CD4-positive, alpha-beta memory T cell (primary cell): ENCODE data around the gene MED27. TPM values are rescaled to one million over a fixed set of nuclear protein-coding genes. Genes with fewer than 3 reads are reported as not detected.

Source experiments
- CTCF ChIA-PET: fragments of 350-600 bp; sonication (Branson Sonifier 250); formaldehyde crosslinking; loops from one replicate; lab custom pipeline; 2021; ENCODE audit warnings: inconsistent platforms; ENCODE audit not compliant: partially characterized antibody; lab: Charles Lee
- POLR2A ChIA-PET: fragments of 350-600 bp; sonication (Branson Sonifier 250); formaldehyde crosslinking; loops from one replicate; lab custom pipeline; 2021; ENCODE audit not compliant: partially characterized antibody; lab: Charles Lee
- DNase-seq, 5 donors: peaks; one replicate each; pipeline versions ENCODE4 v3.0.0 to v3.0.0-alpha.2; 2020 to 2022; ENCODE audit warnings: mixed read lengths in 1 of 5
- H3K27ac ChIP-seq: one replicate; pipeline ENCODE4 v1.7.0; 2013; ENCODE audit warnings: low read depth, low read length
- H3K27me3 ChIP-seq: 2 replicates; pipeline ENCODE4 v1.7.0; 2013; ENCODE audit warnings: mild to moderate bottlenecking, low read length, moderate library complexity; ENCODE audit not compliant: insufficient read depth
- H3K36me3 ChIP-seq: 2 replicates; pipeline ENCODE4 v1.7.0; 2013; ENCODE audit warnings: mild to moderate bottlenecking, low read length, moderate library complexity; ENCODE audit not compliant: insufficient read depth
- H3K4me1 ChIP-seq: 2 replicates; pipeline ENCODE4 v1.7.0; 2013; ENCODE audit warnings: mild to moderate bottlenecking, low read length, moderate library complexity; ENCODE audit not compliant: insufficient read depth
- H3K4me3 ChIP-seq, 2 donors: one replicate each; pipeline ENCODE4 v1.7.0; 2013; ENCODE audit warnings: low read length in 2 of 2, mild to moderate bottlenecking in 1 of 2
- H3K9me3 ChIP-seq, 2 donors: one replicate each; pipeline ENCODE4 v1.7.0; 2013; ENCODE audit warnings: low read length in 2 of 2, control low read depth in 1 of 2; ENCODE audit not compliant: control insufficient read depth in 1 of 2
- H3K27ac Mint-ChIP-seq, 7 donors: one replicate each; pipeline ENCODE4 v1.8.0; 2020 to 2021; ENCODE audit warnings: mixed read lengths in 7 of 7, mild to moderate bottlenecking in 6 of 7, inconsistent platforms in 3 of 7, moderate library complexity in 3 of 7
- H3K27me3 Mint-ChIP-seq, 2 donors: one replicate each; pipeline ENCODE4 v1.8.0; 2020 to 2021; ENCODE audit warnings: mixed read lengths in 2 of 2
- H3K36me3 Mint-ChIP-seq, 2 donors: one replicate each; pipeline ENCODE4 v1.8.0; 2020 to 2021; ENCODE audit warnings: mixed read lengths in 2 of 2, inconsistent platforms in 1 of 2, mild to moderate bottlenecking in 1 of 2
- H3K4me1 Mint-ChIP-seq, 4 donors: one replicate each; pipeline ENCODE4 v1.8.0; 2020 to 2021; ENCODE audit warnings: mixed read lengths in 4 of 4, mild to moderate bottlenecking in 1 of 4
- H3K4me3 Mint-ChIP-seq, 8 donors: one replicate each; pipeline ENCODE4 v1.8.0; 2020 to 2021; ENCODE audit warnings: mixed read lengths in 8 of 8, mild to moderate bottlenecking in 7 of 8, moderate library complexity in 6 of 8, inconsistent platforms in 3 of 8
- H3K9me3 Mint-ChIP-seq, 8 donors: one replicate each; pipeline ENCODE4 v1.8.0; 2020 to 2021; ENCODE audit warnings: mixed read lengths in 8 of 8, mild to moderate bottlenecking in 5 of 8, inconsistent platforms in 3 of 8, moderate library complexity in 1 of 8
- intact Hi-C: fragments of 100-400 bp; cut with micrococcal nuclease; formaldehyde crosslinking; loops from one replicate; pipeline ENCODE4 v1.15.1; 2023
- polyA plus RNA-seq, 2 donors: library from polyadenylated mRNA; unstranded; fragments of 300-500 nt; fragmentation: Illumina TruSeq; gene quantifications; one replicate each; pipeline ENCODE4 v1.2.3, GENCODE V29; 2021
- total RNA-seq, 2 experiments: library from RNA; stranded (reverse); gene quantifications; one replicate each; pipeline ENCODE4 v1.2.3, GENCODE V29; 2021

MED27 gene
- total and polyA plus RNA-seq, 4 experiments from 2014 or later: 15.6 to 57.7 (median 29.3) TPM

- H3K36me3 ChIP-seq: no peaks in the 10 kb centered on the region
- H3K9me3 Mint-ChIP-seq: no peaks in the 10 kb centered on the region
- H3K27me3 ChIP-seq: no peaks in the 10 kb centered on the region
- H3K9me3 ChIP-seq: no peaks in the 10 kb centered on the region
- POLR2A ChIA-PET: no interaction called here
- CTCF ChIA-PET: no interaction called here
- no peak overlapping the region for H3K4me3 Mint-ChIP-seq
- peaks cover 0 to 8% of the 10 kb centered on the region in 2 donors for H3K36me3 Mint-ChIP-seq
- H3K4me3 ChIP-seq: no peak overlapping the region
- intact Hi-C loops: no loop called here
- peaks cover 0 to 1% (median 0%) of the 10 kb centered on the region in 4 donors for H3K4me1 Mint-ChIP-seq
- no peaks in the 10 kb centered on the region for H3K4me1 ChIP-seq
- H3K27ac Mint-ChIP-seq: no peak overlapping the region
- no peak for DNase-seq
- no peak overlapping the region for H3K27ac ChIP-seq
- H3K27me3 Mint-ChIP-seq: no peaks in the 10 kb centered on the region
These were observed 204.6 kb downstream of the MED27 start for GRCh38 chr9:131874916-131875670.

GRCh38 chr9:131874447-131874846 lies 205.2 kb downstream of the MED27 start:
- H3K27ac ChIP-seq: no peak overlapping the region
- no peaks in the 10 kb centered on the region for H3K27me3 ChIP-seq
- intact Hi-C loops: no loop called here
- ChIA-PET CTCF (no interaction called here), POLR2A (no interaction called here)
- DNase-seq: no peak
- Mint-ChIP-seq H3K27ac (no peak overlapping the region), H3K27me3 (no peaks in the 10 kb centered on the region), H3K36me3 (peaks cover 0 to 8% of the 10 kb centered on the region in 2 donors), H3K4me1 (peaks cover 0 to 1% (median 0%) of the 10 kb centered on the region in 4 donors), H3K9me3 (no peaks in the 10 kb centered on the region), H3K4me3 (no peak overlapping the region)
- no peaks in the 10 kb centered on the region for H3K4me1 ChIP-seq
- no peaks in the 10 kb centered on the region for H3K36me3 ChIP-seq
- no peak overlapping the region for H3K4me3 ChIP-seq
- H3K9me3 ChIP-seq: no peaks in the 10 kb centered on the region

- Mint-ChIP-seq H3K27ac (no peak overlapping the region), H3K27me3 (no peaks in the 10 kb centered on the region), H3K4me1 (peaks cover 0 to 1% (median 0%) of the 10 kb centered on the region in 4 donors), H3K4me3 (no peak overlapping the region), H3K36me3 (peaks cover 0 to 10% of the 10 kb centered on the region in 2 donors), H3K9me3 (no peaks in the 10 kb centered on the region)
- no peak overlapping the region for H3K4me3 ChIP-seq
- ChIA-PET POLR2A (no interaction called here), CTCF (no interaction called here)
- no peaks in the 10 kb centered on the region for H3K27me3 ChIP-seq
- no peaks in the 10 kb centered on the region for H3K9me3 ChIP-seq
- H3K36me3 ChIP-seq: no peaks in the 10 kb centered on the region
- DNase-seq: no peak
- intact Hi-C loops: no loop called here
- H3K27ac ChIP-seq: no peak overlapping the region
- no peaks in the 10 kb centered on the region for H3K4me1 ChIP-seq
These were observed 205.7 kb downstream of the MED27 start for GRCh38 chr9:131873891-131874440.

- ChIA-PET POLR2A (no interaction called here), CTCF (no interaction called here)
- intact Hi-C loops: no loop called here
- H3K36me3 ChIP-seq: no peaks in the 10 kb centered on the region
- H3K9me3 ChIP-seq: no peaks in the 10 kb centered on the region
- Mint-ChIP-seq H3K27ac (no peak overlapping the region), H3K27me3 (no peaks in the 10 kb centered on the region), H3K4me1 (peaks cover 0 to 1% (median 0%) of the 10 kb centered on the region in 4 donors), H3K9me3 (no peaks in the 10 kb centered on the region), H3K4me3 (no peak overlapping the region), H3K36me3 (peaks cover 0 to 10% of the 10 kb centered on the region in 2 donors)
- no peaks in the 10 kb centered on the region for H3K27me3 ChIP-seq
- no peak for DNase-seq
- no peak overlapping the region for H3K27ac ChIP-seq
- no peaks in the 10 kb centered on the region for H3K4me1 ChIP-seq
- no peak overlapping the region for H3K4me3 ChIP-seq
These were observed 206.3 kb downstream of the MED27 start for GRCh38 chr9:131873335-131873734.

GRCh38 chr9:131872702-131873101 lies 207.0 kb downstream of the MED27 start:
- peaks cover 0 to 10% of the 10 kb centered on the region in 2 donors for H3K36me3 Mint-ChIP-seq
- no peaks in the 10 kb centered on the region for H3K27me3 ChIP-seq
- H3K36me3 ChIP-seq: no peaks in the 10 kb centered on the region
- no peaks in the 10 kb centered on the region for H3K9me3 ChIP-seq
- no peaks in the 10 kb centered on the region for H3K27me3 Mint-ChIP-seq
- CTCF ChIA-PET: no interaction called here
- H3K27ac ChIP-seq: no peak overlapping the region
- POLR2A ChIA-PET: no interaction called here
- H3K4me1 ChIP-seq: no peaks in the 10 kb centered on the region
- no peak overlapping the region for H3K27ac Mint-ChIP-seq
- intact Hi-C loops: no loop called here
- H3K4me3 Mint-ChIP-seq: no peak overlapping the region
- no peak overlapping the region for H3K4me3 ChIP-seq
- peaks cover 0 to 1% (median 0%) of the 10 kb centered on the region in 4 donors for H3K4me1 Mint-ChIP-seq
- no peak for DNase-seq
- no peaks in the 10 kb centered on the region for H3K9me3 Mint-ChIP-seq

- no peaks in the 10 kb centered on the region for H3K9me3 ChIP-seq
- ChIA-PET CTCF (no interaction called here), POLR2A (no interaction called here)
- no peaks in the 10 kb centered on the region for H3K27me3 ChIP-seq
- no peak for DNase-seq
- Mint-ChIP-seq H3K4me1 (peaks cover 0 to 1% (median 0%) of the 10 kb centered on the region in 4 donors), H3K27ac (no peak overlapping the region), H3K27me3 (no peaks in the 10 kb centered on the region), H3K4me3 (no peak overlapping the region), H3K36me3 (peaks cover 0 to 7% of the 10 kb centered on the region in 2 donors), H3K9me3 (no peaks in the 10 kb centered on the region)
- H3K27ac ChIP-seq: no peak overlapping the region
- intact Hi-C loops: no loop called here
- no peak overlapping the region for H3K4me3 ChIP-seq
- H3K36me3 ChIP-seq: no peaks in the 10 kb centered on the region
- H3K4me1 ChIP-seq: no peaks in the 10 kb centered on the region
These were observed 207.7 kb downstream of the MED27 start for GRCh38 chr9:131872006-131872405.

GRCh38 chr9:131870156-131870555 lies 209.5 kb downstream of the MED27 start:
- H3K9me3 ChIP-seq: no peaks in the 10 kb centered on the region
- CTCF ChIA-PET: no interaction called here

More at GRCh38 chr9:131870156-131870555, 209.5 kb downstream of the MED27 start:
- Histone ChIP-seq H3K4me3 (no peak overlapping the region), H3K4me1 (no peaks in the 10 kb centered on the region), H3K27me3 (no peaks in the 10 kb centered on the region), H3K27ac (no peak overlapping the region), H3K36me3 (no peaks in the 10 kb centered on the region)
- H3K36me3 Mint-ChIP-seq: peaks cover 0 to 8% of the 10 kb centered on the region in 2 donors
- intact Hi-C loops: no loop called here
- no peaks in the 10 kb centered on the region for H3K9me3 Mint-ChIP-seq
- no peak overlapping the region for H3K27ac Mint-ChIP-seq
- no peak for DNase-seq
- H3K27me3 Mint-ChIP-seq: no peaks in the 10 kb centered on the region
- POLR2A ChIA-PET: no interaction called here
- no peak overlapping the region for H3K4me3 Mint-ChIP-seq
- peaks cover 0 to 1% (median 0%) of the 10 kb centered on the region in 4 donors for H3K4me1 Mint-ChIP-seq
